NCI-H2227 (cell line): Measurements from ENCODE around the gene RBBP9.
"Not testable (repeated sequence)": the region's sequence is repeated elsewhere in the genome, so short reads cannot be mapped to it uniquely, and the experiment has no call there.

Experiments used
- DNase-seq: peaks from one replicate; lab custom pipeline; 2025; ENCODE audit not compliant: unreplicated experiment; lab: John Stamatoyannopoulos, UW

RBBP9 gene

DNA sequence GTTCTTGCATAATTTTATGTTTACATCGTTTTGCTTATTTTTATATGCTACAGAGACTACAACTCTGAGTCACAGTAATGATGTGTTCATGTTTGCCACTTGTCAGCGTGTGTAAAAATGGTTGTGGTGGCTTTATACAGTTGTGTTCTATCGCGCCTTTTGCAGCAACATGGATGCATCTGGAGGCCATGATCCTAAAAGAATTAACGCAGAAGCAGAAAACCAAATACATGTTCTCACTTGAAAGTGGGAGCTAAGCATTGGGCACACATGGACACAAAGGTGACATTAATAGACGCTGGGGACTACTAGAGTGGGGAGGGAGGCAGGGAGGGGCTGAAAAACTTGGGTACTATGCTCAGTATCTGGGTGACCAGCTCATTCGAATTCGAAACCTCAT, 9.7 kb upstream of the RBBP9 start:
- peak; percentile 45 for DNase-seq

DNA sequence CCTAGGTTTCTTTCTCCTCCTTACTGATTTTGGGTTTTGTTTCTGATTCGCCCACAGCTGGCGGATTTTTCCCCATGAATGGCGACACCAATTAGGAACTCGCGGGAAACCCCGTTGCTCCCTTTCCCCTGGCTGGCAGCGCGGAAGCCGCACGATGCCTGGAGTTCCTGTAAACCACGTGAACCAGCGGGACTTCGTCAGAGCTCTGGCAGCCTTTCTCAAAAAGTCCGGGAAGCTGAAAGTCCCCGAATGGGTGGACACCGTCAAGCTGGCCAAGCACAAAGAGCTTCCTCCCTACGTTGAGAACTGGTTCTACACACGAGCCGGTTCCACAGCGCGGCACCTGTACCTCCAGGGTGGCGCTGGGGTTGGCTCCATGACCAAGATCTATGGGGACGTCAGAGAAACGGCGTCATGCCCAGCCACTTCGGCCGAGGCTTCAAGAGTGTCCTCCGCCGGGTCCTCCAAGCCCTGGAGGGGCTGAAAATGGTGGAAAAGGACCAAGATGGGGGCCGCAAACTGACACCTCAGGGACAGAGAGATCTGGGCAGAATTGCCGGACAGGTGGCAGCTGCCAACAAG, 7.5 kb upstream of the RBBP9 start:
- no peak for DNase-seq

DNA sequence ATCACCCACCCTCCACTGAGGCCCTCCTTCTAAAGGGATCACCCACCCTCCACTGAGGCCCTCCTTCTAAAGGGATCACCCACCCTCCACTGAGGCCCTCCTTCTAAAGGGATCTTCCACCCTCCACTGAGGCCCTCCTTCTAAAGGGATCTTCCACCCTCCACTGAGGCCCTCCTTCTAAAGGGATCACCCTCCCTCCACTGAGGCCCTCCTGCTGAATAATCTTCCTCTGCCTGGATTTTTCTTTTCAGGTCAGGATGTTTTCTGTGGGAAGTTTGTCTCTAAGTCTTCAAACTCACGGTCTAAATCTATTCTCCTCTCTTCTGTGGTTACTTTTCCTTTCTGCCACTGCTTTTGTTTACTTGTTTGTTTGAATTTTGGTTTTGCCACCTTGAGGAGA, 4.6 kb upstream of the RBBP9 start:
- not testable (repeated sequence) for DNase-seq

DNA sequence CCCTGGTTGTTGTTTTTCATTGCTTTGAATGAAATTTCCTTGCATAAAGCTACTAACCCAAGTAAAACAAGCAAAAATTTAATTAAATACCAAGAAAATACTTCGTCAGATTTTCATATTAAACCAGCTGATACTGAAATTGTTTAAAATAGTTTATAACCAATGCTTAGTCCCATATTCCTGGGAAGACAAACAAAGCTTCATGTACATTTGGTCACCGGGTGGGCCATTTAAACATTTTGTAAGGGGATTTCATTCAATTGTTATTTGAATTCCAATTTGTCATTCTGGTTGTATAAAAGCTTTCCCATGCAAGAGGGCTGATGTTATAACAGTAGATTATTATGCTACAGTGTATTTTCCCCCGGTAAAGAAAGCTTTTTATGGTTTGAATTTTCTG, 578 bp upstream of the RBBP9 start:
- no peak for DNase-seq

DNA sequence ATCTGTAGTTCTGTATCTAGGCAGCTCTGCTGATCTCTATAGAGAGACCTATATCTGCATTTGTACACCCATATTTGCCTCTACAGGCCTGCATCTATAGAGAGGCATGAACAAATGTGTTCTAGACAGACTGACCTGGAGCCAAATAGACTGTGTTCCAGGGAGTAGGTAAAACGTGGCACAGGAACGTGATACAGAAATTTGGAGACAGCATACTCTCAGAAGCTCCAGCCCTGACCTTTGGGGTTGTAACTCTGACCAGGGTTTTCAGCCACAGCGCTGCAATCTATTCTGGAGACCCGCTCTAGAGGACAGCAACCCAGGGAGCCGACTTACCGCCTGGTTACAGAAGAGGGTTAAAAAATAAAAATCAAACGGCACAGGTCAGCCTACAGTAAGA, 983 bp downstream of the RBBP9 start:
- DNase-seq = peak; percentile 28

DNA sequence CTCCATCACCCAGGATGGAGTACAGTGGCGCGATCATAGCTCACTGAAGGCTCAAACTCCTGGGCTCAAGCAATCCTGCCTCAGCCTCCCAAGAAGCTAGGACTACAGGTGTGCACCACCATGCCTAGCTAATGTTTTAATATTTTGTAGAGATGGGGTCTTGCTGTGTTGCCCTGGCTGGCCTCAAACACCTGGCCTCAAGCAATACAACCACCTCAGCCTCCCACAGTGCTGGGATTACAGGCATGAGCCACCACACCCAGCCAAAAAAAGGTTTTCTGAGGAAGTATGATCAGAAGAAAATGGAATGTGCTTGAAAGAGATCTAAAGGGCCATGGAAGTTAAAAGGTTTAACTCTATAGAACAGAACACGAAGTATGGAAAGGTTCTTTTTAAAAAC, 8.7 kb downstream of the RBBP9 start:
- no peak for DNase-seq

DNA sequence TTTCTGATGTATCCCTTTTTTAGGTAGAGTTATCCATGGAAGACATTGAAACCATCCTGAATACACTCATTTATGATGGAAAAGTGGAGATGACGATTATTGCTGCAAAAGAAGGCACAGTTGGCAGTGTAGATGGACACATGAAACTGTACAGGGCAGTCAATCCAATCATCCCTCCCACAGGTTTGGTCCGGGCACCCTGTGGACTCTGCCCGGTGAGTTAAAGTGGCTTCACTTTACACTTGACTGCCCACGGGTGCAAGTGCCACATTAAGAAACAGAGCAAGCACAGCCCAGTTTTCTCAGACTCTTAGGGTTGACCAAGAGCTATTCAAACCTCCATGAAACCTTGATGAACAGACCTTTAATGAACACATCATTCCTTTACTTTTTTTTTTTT, 15.4 kb downstream of the RBBP9 start:
- no peak for DNase-seq

DNA sequence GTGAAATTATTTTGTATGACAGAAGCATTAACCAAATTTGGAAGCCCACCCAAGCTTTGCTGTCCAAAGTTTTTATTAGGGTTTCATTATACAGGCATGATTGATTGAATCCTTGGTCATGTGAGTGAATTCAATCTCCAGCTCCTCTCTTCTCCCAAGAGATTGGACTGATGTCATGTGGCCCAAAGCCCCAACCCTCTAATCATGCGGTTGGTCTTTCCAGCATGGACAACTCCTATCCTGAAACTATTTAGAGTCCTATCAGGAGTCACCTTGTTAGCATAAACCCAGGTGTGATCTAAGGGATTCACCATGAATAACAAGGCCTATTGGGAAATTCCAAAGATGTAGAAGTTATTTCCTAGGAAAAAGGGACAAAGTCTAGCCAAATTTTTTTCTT, 19.2 kb downstream of the RBBP9 start:
- no peak for DNase-seq

DNA sequence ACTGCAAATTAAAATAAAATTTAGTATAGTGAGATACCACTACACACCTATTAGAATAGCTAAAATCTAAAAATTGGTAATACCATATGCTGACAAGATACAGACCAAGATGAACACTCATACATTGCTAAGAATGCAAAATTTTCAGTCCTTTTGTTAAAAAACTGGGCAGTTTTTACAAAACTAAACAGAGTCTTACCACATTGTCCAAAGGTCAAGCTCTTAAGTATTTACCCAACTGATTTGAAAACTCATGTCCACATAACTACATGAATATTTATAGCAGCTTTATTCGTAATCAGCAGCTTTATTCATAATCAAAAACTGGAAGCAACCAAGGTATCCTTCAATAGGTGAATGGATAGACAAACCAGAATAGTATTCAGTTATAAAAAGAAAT, 19.8 kb downstream of the RBBP9 start:
- no peak for DNase-seq

DNA sequence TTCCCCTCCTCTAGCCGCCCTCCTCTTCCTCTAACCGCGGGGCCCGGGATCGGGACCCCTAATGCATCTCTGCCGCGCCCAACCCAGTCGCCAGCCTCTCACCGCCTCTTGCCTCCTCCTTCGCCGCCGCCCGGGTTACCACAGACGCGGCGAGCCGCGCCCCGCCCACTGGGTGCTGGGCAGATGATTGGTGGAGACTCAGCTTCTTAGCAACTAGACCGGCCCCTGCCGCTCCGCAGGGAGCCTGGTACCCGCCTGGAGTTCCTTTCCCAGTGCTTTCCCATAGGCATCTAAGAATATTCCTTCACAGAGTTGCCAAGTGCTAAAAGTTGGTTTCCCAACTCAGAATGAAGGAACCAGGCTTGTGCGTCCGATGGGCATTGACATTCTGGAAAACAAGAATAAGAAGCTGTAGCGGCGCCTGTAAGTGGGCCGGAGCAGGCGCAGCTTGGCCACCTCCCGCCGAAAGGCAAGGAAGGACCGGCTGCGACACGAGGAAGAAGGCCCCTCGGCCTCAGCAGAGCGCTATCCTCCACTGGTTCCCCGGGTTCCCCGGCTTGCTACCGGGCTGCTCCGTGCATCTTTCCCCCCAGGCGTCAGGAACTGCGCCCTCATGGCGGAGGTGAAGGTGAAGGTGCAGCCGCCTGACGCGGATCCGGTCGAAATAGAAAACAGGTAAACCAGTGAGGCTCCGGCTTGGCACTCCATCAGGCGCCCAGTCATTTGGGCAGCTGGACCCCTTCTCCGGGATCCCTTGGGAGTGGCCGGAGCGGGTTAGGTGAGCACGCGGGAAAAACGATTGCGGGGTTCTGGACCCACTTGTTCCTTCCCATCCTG, 29.9 kb downstream of the RBBP9 start, which contains the start of the genes DZANK1 and POLR3F:
Gene DZANK1 (minus strand): TSS at position 137 of the 837 bp plus-strand sequence. CDS start 1,672 bp downstream, outside the sequence.
Gene POLR3F (plus strand): TSS at position 497 of the 837 bp plus-strand sequence. CDS start 117 bp downstream, at position 614.
- peak; percentile 98 for DNase-seq

DNA sequence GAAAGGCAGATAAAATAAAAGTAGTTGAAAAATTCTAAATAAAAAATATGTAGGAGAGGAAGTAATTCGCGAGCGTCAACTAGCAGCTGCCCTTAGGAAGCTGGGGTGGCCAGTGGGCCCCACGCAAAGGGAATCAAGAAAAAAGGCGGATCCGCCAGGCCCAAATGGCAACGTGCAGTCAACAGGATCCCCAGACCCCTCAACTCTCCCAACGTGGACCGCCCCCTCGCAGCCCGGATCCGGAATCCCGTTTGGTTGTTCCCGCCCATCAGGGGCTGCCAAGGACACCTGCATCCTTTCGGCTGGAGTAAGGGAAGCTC, 30.5 kb downstream of the RBBP9 start:
- DNase-seq = no peak

DNA sequence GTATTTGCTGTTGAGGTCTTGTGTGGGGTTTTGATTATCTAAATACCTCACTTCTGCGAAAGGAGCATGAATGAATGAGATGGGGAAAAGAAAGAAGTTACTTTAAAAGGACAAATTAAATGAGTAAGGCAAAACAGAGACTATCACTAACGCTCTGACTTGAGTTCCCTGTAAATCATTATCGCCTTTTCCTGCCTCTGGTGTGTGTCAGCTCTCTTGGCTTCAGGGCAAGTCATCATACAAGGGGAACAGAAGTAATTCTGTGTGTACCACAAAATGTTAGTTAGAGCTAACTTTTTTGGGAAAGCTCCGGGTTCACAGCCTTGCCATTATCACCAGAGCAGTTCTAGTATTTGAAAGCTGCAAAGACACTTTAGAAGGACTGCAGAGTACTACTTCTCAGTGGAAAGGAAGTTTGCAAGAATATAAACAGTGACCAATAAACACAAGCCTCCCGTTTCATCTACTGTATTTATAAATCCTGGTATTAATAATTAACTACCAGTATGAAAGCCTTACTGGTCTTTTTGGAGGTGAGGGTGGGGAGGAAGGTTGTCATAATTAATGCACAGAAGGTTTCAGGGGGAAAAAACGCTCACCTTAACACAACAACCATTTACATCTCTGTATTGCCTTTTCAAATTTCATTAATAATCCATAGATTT, 31.4 kb downstream of the RBBP9 start:
- DNase-seq = no peak

DNA sequence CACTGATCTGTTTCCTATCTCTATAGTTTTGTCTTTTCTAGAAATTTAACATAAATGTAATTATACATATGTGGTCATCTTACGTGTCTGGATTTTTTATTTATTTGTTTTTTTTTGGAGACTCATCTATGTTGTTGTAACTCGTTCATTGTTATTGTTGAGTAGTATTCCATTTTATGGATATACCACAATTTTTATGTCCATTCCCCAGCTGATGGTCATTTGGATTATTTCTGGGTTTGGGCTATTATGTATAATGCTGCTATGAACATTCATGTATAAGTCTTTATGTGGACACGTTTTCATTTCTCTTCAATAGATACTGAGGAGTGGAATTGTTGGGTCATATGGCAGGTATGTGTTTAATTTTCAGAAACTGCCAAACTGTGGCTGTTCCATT, 40.4 kb downstream of the RBBP9 start:
- DNase-seq = no peak

DNA sequence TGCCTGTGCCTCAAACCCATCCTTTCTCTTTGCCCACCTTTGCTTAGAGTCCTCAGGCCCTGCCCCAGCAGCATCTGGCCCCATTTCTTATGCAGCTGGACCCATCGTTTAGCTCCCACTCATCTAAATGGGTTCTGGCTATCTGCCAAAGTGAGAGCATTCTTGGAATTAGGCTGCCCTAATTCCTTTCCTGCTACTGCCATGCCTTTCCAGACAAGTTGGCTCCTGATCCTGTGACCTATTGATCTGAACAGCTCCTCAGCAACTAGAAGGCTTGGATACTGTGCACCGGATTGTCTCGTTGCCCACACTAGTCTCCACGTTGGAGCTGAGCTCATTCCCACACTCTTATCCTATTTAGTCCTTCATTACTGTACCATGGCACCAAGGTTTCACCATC, 53.1 kb downstream of the RBBP9 start:
- DNase-seq = peak; percentile 87

DNA sequence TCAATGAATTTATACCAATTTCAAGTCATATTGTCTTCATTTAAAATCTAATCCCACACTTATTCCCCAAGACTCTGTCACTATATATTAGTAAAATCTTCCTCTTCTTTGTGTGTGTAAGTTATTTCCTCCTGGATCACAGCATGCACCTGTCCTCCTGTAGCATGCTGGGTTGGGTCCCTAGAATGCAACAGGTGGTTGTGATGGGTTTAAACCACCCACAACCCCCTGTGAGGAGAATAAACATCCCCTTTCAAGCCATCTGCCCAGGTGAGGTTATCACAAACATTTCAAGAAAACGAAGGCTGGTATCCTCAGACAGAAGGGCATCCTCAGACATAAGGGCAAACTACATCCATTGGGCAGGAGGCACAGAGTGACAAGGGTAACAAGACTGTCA, 56.6 kb downstream of the RBBP9 start:
- DNase-seq = no peak

DNA sequence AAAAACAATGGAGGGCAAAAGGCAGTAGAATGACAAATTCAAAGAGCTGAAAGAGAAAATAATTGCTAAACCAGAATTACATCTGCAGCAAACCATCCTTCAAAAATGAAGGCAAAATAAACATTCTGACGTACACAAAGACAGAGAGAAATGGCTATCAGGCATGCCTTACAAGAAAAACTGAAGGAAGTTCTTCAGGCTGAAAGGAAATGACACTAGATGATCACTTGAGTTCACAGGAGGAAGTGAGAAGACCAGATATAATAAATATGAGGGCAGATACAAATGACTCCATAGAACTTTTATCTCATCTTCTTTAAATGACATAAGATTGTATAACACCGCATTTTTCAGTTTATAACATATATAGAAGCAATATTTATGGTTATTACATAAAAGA, 60.2 kb downstream of the RBBP9 start:
- no peak for DNase-seq
